Measurements from ENCODE around the gene STRADA.
A peak's percentile ranks its signal among the peaks of the same experiment; 100 is the strongest.

The STRADA gene

GRCh38 chr17:63706336-63707082 is 35.1 kb downstream of the STRADA start:
- no peaks in the 10 kb centered on the region for H3K9me3 ChIP-seq (ENCODE audit: control insufficient read depth, low read length)
- no peak for DNase-seq (ENCODE audit: low read depth)
- H3K4me3 ChIP-seq (ENCODE audit: low read length): no peak overlapping the region
- H3K9ac ChIP-seq (ENCODE audit: low read length): no peak overlapping the region
- H3K27me3 ChIP-seq (replicated peaks; ENCODE audit: control insufficient read depth, insufficient read depth, low read length): no peaks in the 10 kb centered on the region
- peaks cover under 1% of the 10 kb centered on the region for H3K4me1 ChIP-seq (ENCODE audit: control insufficient read depth, insufficient read depth, low read length)
- H3K36me3 ChIP-seq (ENCODE audit: control insufficient read depth, insufficient read depth, low read length, severe bottlenecking): peaks cover 72% of the 10 kb centered on the region

GRCh38 chr17:63705657-63706056 is 35.9 kb downstream of the STRADA start:
- no peak for DNase-seq (ENCODE audit: low read depth)
- H3K27me3 ChIP-seq (replicated peaks; ENCODE audit: control insufficient read depth, insufficient read depth, low read length): no peaks in the 10 kb centered on the region
- H3K4me3 ChIP-seq (ENCODE audit: low read length): no peak overlapping the region
- no peaks in the 10 kb centered on the region for H3K9me3 ChIP-seq (ENCODE audit: control insufficient read depth, low read length)
- peaks cover 8% of the 10 kb centered on the region for H3K4me1 ChIP-seq (ENCODE audit: control insufficient read depth, insufficient read depth, low read length)
- no peak overlapping the region for H3K9ac ChIP-seq (ENCODE audit: low read length)
- peaks cover 65% of the 10 kb centered on the region for H3K36me3 ChIP-seq (ENCODE audit: control insufficient read depth, insufficient read depth, low read length, severe bottlenecking)

- Histone ChIP-seq H3K36me3 (ENCODE audit: control insufficient read depth, insufficient read depth, low read length, severe bottlenecking) (peaks cover 56% of the 10 kb centered on the region), H3K4me3 (ENCODE audit: low read length) (no peak overlapping the region), H3K9ac (ENCODE audit: low read length) (no peak overlapping the region), H3K9me3 (ENCODE audit: control insufficient read depth, low read length) (no peaks in the 10 kb centered on the region), H3K4me1 (ENCODE audit: control insufficient read depth, insufficient read depth, low read length) (peaks cover 8% of the 10 kb centered on the region), H3K27me3 (replicated peaks; ENCODE audit: control insufficient read depth, insufficient read depth, low read length) (no peaks in the 10 kb centered on the region)
- DNase-seq (ENCODE audit: low read depth): no peak
Measured at GRCh38 chr17:63704836-63705235, 36.8 kb downstream of the STRADA start.

GRCh38 chr17:63704259-63704576 is 37.4 kb downstream of the STRADA start:
- H3K9ac ChIP-seq (ENCODE audit: low read length): no peak overlapping the region
- H3K9me3 ChIP-seq (ENCODE audit: control insufficient read depth, low read length): no peaks in the 10 kb centered on the region
- no peaks in the 10 kb centered on the region for H3K27me3 ChIP-seq (replicated peaks; ENCODE audit: control insufficient read depth, insufficient read depth, low read length)
- peaks cover 50% of the 10 kb centered on the region for H3K36me3 ChIP-seq (ENCODE audit: control insufficient read depth, insufficient read depth, low read length, severe bottlenecking)
- H3K4me3 ChIP-seq (ENCODE audit: low read length): no peak overlapping the region
- H3K4me1 ChIP-seq (ENCODE audit: control insufficient read depth, insufficient read depth, low read length): peaks cover 8% of the 10 kb centered on the region
- DNase-seq (ENCODE audit: low read depth): no peak

GRCh38 chr17:63703556-63704258 is 37.9 kb downstream of the STRADA start:
- peaks cover 8% of the 10 kb centered on the region for H3K4me1 ChIP-seq (ENCODE audit: control insufficient read depth, insufficient read depth, low read length)
- no peaks in the 10 kb centered on the region for H3K9me3 ChIP-seq (ENCODE audit: control insufficient read depth, low read length)
- peaks cover 45% of the 10 kb centered on the region for H3K36me3 ChIP-seq (ENCODE audit: control insufficient read depth, insufficient read depth, low read length, severe bottlenecking)
- H3K9ac ChIP-seq (ENCODE audit: low read length): no peak overlapping the region
- no peak for DNase-seq (ENCODE audit: low read depth)
- H3K4me3 ChIP-seq (ENCODE audit: low read length): no peak overlapping the region
- no peaks in the 10 kb centered on the region for H3K27me3 ChIP-seq (replicated peaks; ENCODE audit: control insufficient read depth, insufficient read depth, low read length)

- no peaks in the 10 kb centered on the region for H3K9me3 ChIP-seq (ENCODE audit: control insufficient read depth, low read length)
- no peak overlapping the region for H3K4me3 ChIP-seq (ENCODE audit: low read length)
- H3K9ac ChIP-seq (ENCODE audit: low read length): no peak overlapping the region
- peaks cover 8% of the 10 kb centered on the region for H3K4me1 ChIP-seq (ENCODE audit: control insufficient read depth, insufficient read depth, low read length)
- no peaks in the 10 kb centered on the region for H3K27me3 ChIP-seq (replicated peaks; ENCODE audit: control insufficient read depth, insufficient read depth, low read length)
- H3K36me3 ChIP-seq (ENCODE audit: control insufficient read depth, insufficient read depth, low read length, severe bottlenecking): peaks cover 39% of the 10 kb centered on the region
- no peak for DNase-seq (ENCODE audit: low read depth)
Measured at GRCh38 chr17:63703029-63703428, 38.6 kb downstream of the STRADA start.

- Histone ChIP-seq H3K9ac (ENCODE audit: low read length) (no peak overlapping the region), H3K4me1 (ENCODE audit: control insufficient read depth, insufficient read depth, low read length) (peaks cover 8% of the 10 kb centered on the region), H3K9me3 (ENCODE audit: control insufficient read depth, low read length) (no peaks in the 10 kb centered on the region), H3K4me3 (ENCODE audit: low read length) (no peak overlapping the region), H3K36me3 (ENCODE audit: control insufficient read depth, insufficient read depth, low read length, severe bottlenecking) (peaks cover 39% of the 10 kb centered on the region), H3K27me3 (replicated peaks; ENCODE audit: control insufficient read depth, insufficient read depth, low read length) (no peaks in the 10 kb centered on the region)
- DNase-seq (ENCODE audit: low read depth): no peak
Measured at GRCh38 chr17:63702721-63703015, 38.9 kb downstream of the STRADA start.

GRCh38 chr17:63701868-63702720 is 39.5 kb downstream of the STRADA start:
- Histone ChIP-seq H3K9me3 (ENCODE audit: control insufficient read depth, low read length) (no peaks in the 10 kb centered on the region), H3K27me3 (replicated peaks; ENCODE audit: control insufficient read depth, insufficient read depth, low read length) (no peaks in the 10 kb centered on the region), H3K9ac (ENCODE audit: low read length) (no peak overlapping the region), H3K36me3 (ENCODE audit: control insufficient read depth, insufficient read depth, low read length, severe bottlenecking) (peaks cover 37% of the 10 kb centered on the region), H3K4me3 (ENCODE audit: low read length) (no peak overlapping the region), H3K4me1 (ENCODE audit: control insufficient read depth, insufficient read depth, low read length) (peaks cover 12% of the 10 kb centered on the region)
- DNase-seq (ENCODE audit: low read depth): no peak

GRCh38 chr17:63701456-63701820 is 40.2 kb downstream of the STRADA start:
- Histone ChIP-seq H3K36me3 (ENCODE audit: control insufficient read depth, insufficient read depth, low read length, severe bottlenecking) (peaks cover 32% of the 10 kb centered on the region), H3K4me3 (ENCODE audit: low read length) (no peak overlapping the region), H3K9me3 (ENCODE audit: control insufficient read depth, low read length) (no peaks in the 10 kb centered on the region), H3K9ac (ENCODE audit: low read length) (peak overlapping the region; percentile 73), H3K4me1 (ENCODE audit: control insufficient read depth, insufficient read depth, low read length) (peaks cover 18% of the 10 kb centered on the region), H3K27me3 (replicated peaks; ENCODE audit: control insufficient read depth, insufficient read depth, low read length) (no peaks in the 10 kb centered on the region)
- no peak for DNase-seq (ENCODE audit: low read depth)

GRCh38 chr17:63700528-63701455 is 40.8 kb downstream of the STRADA start:
- peak; percentile 51 for DNase-seq (ENCODE audit: low read depth)
- peak overlapping the region; percentile 73 for H3K9ac ChIP-seq (ENCODE audit: low read length)
- no peaks in the 10 kb centered on the region for H3K9me3 ChIP-seq (ENCODE audit: control insufficient read depth, low read length)
- peak overlapping the region; percentile 52 for H3K4me3 ChIP-seq (ENCODE audit: low read length)
- peaks cover 21% of the 10 kb centered on the region for H3K4me1 ChIP-seq (ENCODE audit: control insufficient read depth, insufficient read depth, low read length)
- peaks cover 26% of the 10 kb centered on the region for H3K36me3 ChIP-seq (ENCODE audit: control insufficient read depth, insufficient read depth, low read length, severe bottlenecking)
- H3K27me3 ChIP-seq (replicated peaks; ENCODE audit: control insufficient read depth, insufficient read depth, low read length): no peaks in the 10 kb centered on the region

Measured in adipocyte (in vitro differentiated cells).